ENCODE data around the gene CCDC146.
"Not testable (repeated sequence)": the region's sequence is repeated elsewhere in the genome, so short reads cannot be mapped to it uniquely, and the experiment has no call there.

The CCDC146 gene

GRCh38 chr7:77154917-77155464, 32.6 kb downstream of the CCDC146 start:
- DNase-seq: not testable (repeated sequence)

- DNase-seq: not testable (repeated sequence)
Measured at GRCh38 chr7:77155601-77156377, 33.4 kb downstream of the CCDC146 start.

- not testable (repeated sequence) for DNase-seq
Measured at GRCh38 chr7:77157034-77157433, 34.6 kb downstream of the CCDC146 start.

GRCh38 chr7:77157446-77157845, 35.0 kb downstream of the CCDC146 start:
- no peak for DNase-seq
- no peak for TF ChIP-seq POLR2A (IDR thresholded peaks at IDR 0.05; ENCODE audit: low read length)
- TF ChIP-seq GATA1 (IDR thresholded peaks at IDR 0.05; ENCODE audit: low read depth, low read length): no peak

GRCh38 chr7:77171073-77171472, 48.7 kb downstream of the CCDC146 start:
- DNase-seq: not testable (repeated sequence)

- DNase-seq: not testable (repeated sequence)
Measured at GRCh38 chr7:77172437-77173172, 50.2 kb downstream of the CCDC146 start.

- DNase-seq: not testable (repeated sequence)
Measured at GRCh38 chr7:77174418-77174817, 52.0 kb downstream of the CCDC146 start.

GRCh38 chr7:77175274-77175800, 52.9 kb downstream of the CCDC146 start:
- DNase-seq: not testable (repeated sequence)

GRCh38 chr7:77177321-77177904, 55.0 kb downstream of the CCDC146 start:
- not testable (repeated sequence) for DNase-seq

GRCh38 chr7:77178024-77178423, 55.6 kb downstream of the CCDC146 start:
- DNase-seq: not testable (repeated sequence)

GRCh38 chr7:77181015-77181595, 58.7 kb downstream of the CCDC146 start:
- TF ChIP-seq POLR2A (IDR thresholded peaks at IDR 0.05; ENCODE audit: low read length) (no peak), GATA1 (IDR thresholded peaks at IDR 0.05; ENCODE audit: low read depth, low read length) (no peak)
- no peak for DNase-seq

- TF ChIP-seq POLR2A (IDR thresholded peaks at IDR 0.05; ENCODE audit: low read length) (no peak), GATA1 (IDR thresholded peaks at IDR 0.05; ENCODE audit: low read depth, low read length) (no peak)
- DNase-seq: no peak
Measured at GRCh38 chr7:77181734-77182133, 59.3 kb downstream of the CCDC146 start.

GRCh38 chr7:77182261-77182660, 59.8 kb downstream of the CCDC146 start:
- TF ChIP-seq GATA1 (IDR thresholded peaks at IDR 0.05; ENCODE audit: low read depth, low read length): no peak
- TF ChIP-seq POLR2A (IDR thresholded peaks at IDR 0.05; ENCODE audit: low read length): no peak
- no peak for DNase-seq

- TF ChIP-seq POLR2A (IDR thresholded peaks at IDR 0.05; ENCODE audit: low read length) (no peak), GATA1 (IDR thresholded peaks at IDR 0.05; ENCODE audit: low read depth, low read length) (no peak)
- DNase-seq: no peak
Measured at GRCh38 chr7:77184463-77184862, 62.0 kb downstream of the CCDC146 start.

GRCh38 chr7:77184990-77185389, 62.6 kb downstream of the CCDC146 start:
- DNase-seq: no peak

More at GRCh38 chr7:77184990-77185389, 62.6 kb downstream of the CCDC146 start:
- TF ChIP-seq GATA1 (IDR thresholded peaks at IDR 0.05; ENCODE audit: low read depth, low read length): no peak
- no peak for TF ChIP-seq POLR2A (IDR thresholded peaks at IDR 0.05; ENCODE audit: low read length)

Data from erythroblast (primary cell).